Gastroesophageal sphincter (tissue), 4 donors: ENCODE data around the gene SIRPA. TPM values are rescaled to one million over a fixed set of nuclear protein-coding genes. Genes with fewer than 3 reads are reported as not detected.

Source experiments
- ATAC-seq: fragments of 150-250 bp; one replicate; pipeline ENCODE4 v1.9.1; 2016; ENCODE audit warnings: mild to moderate bottlenecking, moderate library complexity
- H3K27ac ChIP-seq, 4 donors: fragments of 200-600 bp; sonication (generic) in 3 of 4; 1 replicate in 3 of 4; 2 replicates in 1 of 4; pipeline ENCODE4 v1.5.1; 2016 to 2019
- H3K27me3 ChIP-seq: fragments of 200-600 bp; sonication (generic); one replicate; pipeline ENCODE4 v1.5.1; 2019
- H3K36me3 ChIP-seq, 2 donors: fragments of 200-600 bp; sonication (generic); one replicate each; pipeline ENCODE4 v1.5.1; 2019; ENCODE audit warnings: control low read depth in 1 of 2
- H3K4me1 ChIP-seq, 3 donors: fragments of 200-600 bp; sonication (generic); 1 replicate in 2 of 3; 2 replicates in 1 of 3; pipeline ENCODE4 v1.5.1; 2016 to 2019; ENCODE audit warnings: control low read depth in 2 of 3
- H3K4me3 ChIP-seq, 2 donors: fragments of 200-600 bp; sonication (generic); one replicate each; pipeline ENCODE4 v1.5.1; 2019; ENCODE audit warnings: mild to moderate bottlenecking in 1 of 2, moderate library complexity in 1 of 2
- H3K9me3 ChIP-seq, 3 donors: fragments of 200-600 bp; sonication (generic); one replicate each; pipeline ENCODE4 v1.5.1; 2017 to 2019; ENCODE audit warnings: control low read depth in 2 of 3
- CTCF ChIP-seq, 4 experiments: fragments of 200-600 bp in 2 of 4; fragments of 450-650 bp in 2 of 4; sonication (generic) in 1 of 4; IDR thresholded peaks; one replicate each; pipeline ENCODE4 v1.5.1; 2017 to 2019; ENCODE audit warnings: antibody characterized with exemption in 4 of 4, mild to moderate bottlenecking in 2 of 4, moderate library complexity in 2 of 4
- EP300 ChIP-seq: sonication (generic); formaldehyde crosslinking; IDR thresholded peaks from one replicate; pipeline ENCODE4 v1.6.1; 2017; ENCODE audit warnings: antibody characterized with exemption, mild to moderate bottlenecking
- POLR2A ChIP-seq, 2 donors: fragments of 450-650 bp; IDR thresholded peaks; one replicate each; pipeline ENCODE4 v1.6.1; 2017; ENCODE audit warnings: antibody characterized with exemption in 2 of 2, mild to moderate bottlenecking in 2 of 2, moderate library complexity in 1 of 2
- POLR2AphosphoS5 ChIP-seq: sonication (generic); formaldehyde crosslinking; IDR thresholded peaks from one replicate; pipeline ENCODE4 v1.6.1; 2017; ENCODE audit warnings: antibody characterized with exemption
- WGBS, 2 donors: methylation state at CpG; one replicate each; pipeline ENCODE4 v1.1.5; 2018; ENCODE audit warnings: low coverage in 1 of 2; 5-methylcytosine and 5-hydroxymethylcytosine counted together
- total RNA-seq, 4 donors: library from RNA; depleted of rRNA; stranded (reverse); fragments of >200 nt; gene quantifications; one replicate each; pipeline ENCODE4 v1.1.0, GENCODE V29; 2016

SIRPA gene
- total RNA-seq, 4 donors from 2014 or later = 11.7 to 31.7 (median 27.4) TPM

GRCh38 chr20:1848373-1848772 is 46.8 kb upstream of the SIRPA start:
- no peaks in the 10 kb centered on the region for H3K27me3 ChIP-seq
- H3K4me1 ChIP-seq = peaks cover 0 to 25% (median 7%) of the 10 kb centered on the region in 3 donors
- no peak for ATAC-seq
- H3K27ac ChIP-seq = no peak overlapping the region
- TF ChIP-seq CTCF (IDR thresholded peaks at IDR 0.05) = no peak
- TF ChIP-seq EP300 = no peak
- TF ChIP-seq POLR2AphosphoS5 = no peak
- no peak for TF ChIP-seq POLR2A (IDR thresholded peaks at IDR 0.05)
- H3K36me3 ChIP-seq = no peaks in the 10 kb centered on the region
- no peak overlapping the region for H3K4me3 ChIP-seq
- H3K9me3 ChIP-seq = no peaks in the 10 kb centered on the region

GRCh38 chr20:1851396-1851795 is 43.8 kb upstream of the SIRPA start:
- 76 to 100% methylated on average over 1 to 2 of the region's 2 CpGs for WGBS, 2 donors
- TF ChIP-seq CTCF (IDR thresholded peaks at IDR 0.05) (no peak), EP300 (no peak), POLR2AphosphoS5 (no peak), POLR2A (IDR thresholded peaks at IDR 0.05) (no peak)
- H3K27ac ChIP-seq = no peak overlapping the region
- no peaks in the 10 kb centered on the region for H3K4me1 ChIP-seq
- H3K27me3 ChIP-seq = no peaks in the 10 kb centered on the region
- no peak overlapping the region for H3K4me3 ChIP-seq
- H3K36me3 ChIP-seq = no peaks in the 10 kb centered on the region
- no peaks in the 10 kb centered on the region for H3K9me3 ChIP-seq
- no peak for ATAC-seq

- whole genome bisulfite sequencing, 2 donors = 93 to 100% methylated on average over 5 to 7 of the region's 7 CpGs
- no peak for ATAC-seq
These were observed 41.7 kb upstream of the SIRPA start for GRCh38 chr20:1853473-1853872.

GRCh38 chr20:1854246-1854645 is 41.0 kb upstream of the SIRPA start:
- H3K4me1 ChIP-seq = no peaks in the 10 kb centered on the region
- H3K9me3 ChIP-seq = no peaks in the 10 kb centered on the region
- no peak overlapping the region for H3K27ac ChIP-seq
- TF ChIP-seq CTCF (IDR thresholded peaks at IDR 0.05) = no peak
- TF ChIP-seq EP300 = no peak
- no peak for TF ChIP-seq POLR2A (IDR thresholded peaks at IDR 0.05)
- no peak for TF ChIP-seq POLR2AphosphoS5
- ATAC-seq = no peak
- no peaks in the 10 kb centered on the region for H3K36me3 ChIP-seq
- 67 to 83% methylated on average over 3 of the region's 5 CpGs for WGBS, 2 donors
- H3K27me3 ChIP-seq = peaks cover 12% of the 10 kb centered on the region
- H3K4me3 ChIP-seq = no peak overlapping the region

More at GRCh38 chr20:1853473-1853872, 41.7 kb upstream of the SIRPA start:
- H3K27me3 ChIP-seq = peaks cover 6% of the 10 kb centered on the region
- no peak overlapping the region for H3K4me3 ChIP-seq
- no peaks in the 10 kb centered on the region for H3K4me1 ChIP-seq
- TF ChIP-seq POLR2A (IDR thresholded peaks at IDR 0.05) (no peak), EP300 (no peak), CTCF (IDR thresholded peaks at IDR 0.05) (no peak), POLR2AphosphoS5 (no peak)
- H3K36me3 ChIP-seq = no peaks in the 10 kb centered on the region
- H3K27ac ChIP-seq = no peak overlapping the region
- H3K9me3 ChIP-seq = no peaks in the 10 kb centered on the region

GRCh38 chr20:1855109-1855508 is 40.1 kb upstream of the SIRPA start:
- TF ChIP-seq POLR2AphosphoS5 (no peak), POLR2A (IDR thresholded peaks at IDR 0.05) (no peak), CTCF (IDR thresholded peaks at IDR 0.05) (no peak), EP300 (no peak)
- ATAC-seq = no peak
- Histone ChIP-seq H3K9me3 (no peaks in the 10 kb centered on the region), H3K36me3 (no peaks in the 10 kb centered on the region), H3K27ac (no peak overlapping the region), H3K27me3 (peaks cover 20% of the 10 kb centered on the region), H3K4me3 (no peak overlapping the region), H3K4me1 (no peaks in the 10 kb centered on the region)
- whole genome bisulfite sequencing, 2 donors = 63 to 81% methylated on average over 2 to 6 of the region's 6 CpGs
